ENCODE measurements around the gene TEKTIP1. TPM values are rescaled to one million over a fixed set of nuclear protein-coding genes. Genes with fewer than 3 reads are reported as not detected.

TEKTIP1 gene
- total and polyA plus RNA-seq, 2 donors (not counting 1 experiment from before 2014, with no cell fraction given), result not detected

DNA sequence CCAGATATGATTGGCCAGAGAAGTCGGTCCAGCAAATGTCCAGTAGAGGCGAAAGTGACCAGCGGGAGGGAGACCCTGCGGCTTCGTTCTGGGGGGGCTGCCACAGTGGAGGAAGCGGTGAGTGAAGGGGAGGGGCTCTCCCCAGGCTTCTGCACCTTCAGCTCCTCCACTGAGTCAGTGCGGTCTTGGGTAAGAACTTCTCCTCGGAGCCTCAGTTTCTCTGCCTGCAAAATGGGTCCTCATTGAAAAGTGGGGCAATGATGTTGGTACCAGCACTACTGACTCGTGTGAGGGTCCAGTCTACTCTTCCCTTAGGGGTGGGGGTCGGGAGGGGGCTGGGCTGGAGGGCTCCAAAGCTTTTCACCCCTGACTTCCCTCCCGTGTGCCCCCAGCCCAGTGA, 50.5 kb downstream of the TEKTIP1 start:
- H3K27ac ChIP-seq (ENCODE audit: insufficient read depth, low read length), result no peak overlapping the region
- no peak for DNase-seq (ENCODE audit: low read depth in 2 of 2)

DNA sequence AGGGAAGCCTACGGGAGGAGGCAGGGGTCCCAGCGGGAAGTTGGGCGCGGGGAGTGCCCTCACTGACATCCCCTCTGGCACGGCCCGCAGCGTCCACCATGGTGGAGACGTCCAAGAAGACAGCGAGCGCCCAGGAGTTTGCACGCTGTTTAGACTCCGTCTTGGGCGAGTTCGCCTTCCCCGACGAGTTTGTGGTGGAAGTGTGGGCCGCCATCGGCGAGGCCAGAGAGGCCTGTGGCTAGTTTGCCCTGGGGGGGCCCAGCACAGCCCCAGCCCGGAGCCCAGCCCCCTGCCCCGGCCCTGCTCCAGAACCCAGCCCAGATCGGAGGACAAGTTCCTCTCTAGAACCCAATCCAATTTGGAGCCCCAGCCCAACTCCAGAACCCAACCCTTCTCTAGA, 51.0 kb downstream of the TEKTIP1 start:
- Histone ChIP-seq H3K9me3 (ENCODE audit: control insufficient read depth, insufficient read depth, low read depth, low read length) (no peaks in the 10 kb centered on the region), H2AFZ (ENCODE audit: low read length) (no peak overlapping the region), H3K79me2 (ENCODE audit: control insufficient read depth, insufficient read depth, low read length) (no peaks in the 10 kb centered on the region), H3K4me3 (replicated peaks in 1 of 4; ENCODE audit: control extremely low read depth in 1 of 4, insufficient read depth in 1 of 4, low read depth in 3 of 4, low read length in 4 of 4) (no peak overlapping the region), H3K4me2 (ENCODE audit: extremely low read depth, insufficient read depth, low read length) (no peak overlapping the region), H3K27ac (ENCODE audit: insufficient read depth, low read length) (no peak overlapping the region), H4K20me1 (ENCODE audit: control insufficient read depth, extremely low read depth, insufficient read depth, low read length) (no peaks in the 10 kb centered on the region), H3K36me3 (ENCODE audit: control insufficient read depth, insufficient read depth, low read length) (no peaks in the 10 kb centered on the region), H3K4me1 (ENCODE audit: control insufficient read depth, extremely low read depth, insufficient read depth, low read length) (no peaks in the 10 kb centered on the region), H3K9ac (ENCODE audit: insufficient read depth, low read length) (no peak overlapping the region), H3K27me3 (ENCODE audit: control insufficient read depth, insufficient read depth, low read length) (peaks cover 10% of the 10 kb centered on the region)
- TF ChIP-seq, protein P1, sequence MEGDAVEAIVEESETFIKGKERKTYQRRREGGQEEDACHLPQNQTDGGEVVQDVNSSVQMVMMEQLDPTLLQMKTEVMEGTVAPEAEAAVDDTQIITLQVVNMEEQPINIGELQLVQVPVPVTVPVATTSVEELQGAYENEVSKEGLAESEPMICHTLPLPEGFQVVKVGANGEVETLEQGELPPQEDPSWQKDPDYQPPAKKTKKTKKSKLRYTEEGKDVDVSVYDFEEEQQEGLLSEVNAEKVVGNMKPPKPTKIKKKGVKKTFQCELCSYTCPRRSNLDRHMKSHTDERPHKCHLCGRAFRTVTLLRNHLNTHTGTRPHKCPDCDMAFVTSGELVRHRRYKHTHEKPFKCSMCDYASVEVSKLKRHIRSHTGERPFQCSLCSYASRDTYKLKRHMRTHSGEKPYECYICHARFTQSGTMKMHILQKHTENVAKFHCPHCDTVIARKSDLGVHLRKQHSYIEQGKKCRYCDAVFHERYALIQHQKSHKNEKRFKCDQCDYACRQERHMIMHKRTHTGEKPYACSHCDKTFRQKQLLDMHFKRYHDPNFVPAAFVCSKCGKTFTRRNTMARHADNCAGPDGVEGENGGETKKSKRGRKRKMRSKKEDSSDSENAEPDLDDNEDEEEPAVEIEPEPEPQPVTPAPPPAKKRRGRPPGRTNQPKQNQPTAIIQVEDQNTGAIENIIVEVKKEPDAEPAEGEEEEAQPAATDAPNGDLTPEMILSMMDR (conservative IDR thresholded peaks at IDR 0.05 in 1 of 2, IDR thresholded peaks at IDR 0.05 in 1 of 2; ENCODE audit: low read depth in 1 of 2, low read length in 2 of 2), result no peak
- no peak for TF ChIP-seq EZH2 (IDR thresholded peaks at IDR 0.05; ENCODE audit: low read length, missing control alignments)
- DNase-seq (ENCODE audit: low read depth in 2 of 2), result no peak

More for the DNA sequence above, 50.5 kb downstream of the TEKTIP1 start:
- Histone ChIP-seq H3K79me2 (ENCODE audit: control insufficient read depth, insufficient read depth, low read length) (no peaks in the 10 kb centered on the region), H3K9ac (ENCODE audit: insufficient read depth, low read length) (no peak overlapping the region), H3K27me3 (ENCODE audit: control insufficient read depth, insufficient read depth, low read length) (peaks cover 10% of the 10 kb centered on the region), H3K4me2 (ENCODE audit: extremely low read depth, insufficient read depth, low read length) (no peak overlapping the region), H3K4me3 (replicated peaks in 1 of 4; ENCODE audit: control extremely low read depth in 1 of 4, insufficient read depth in 1 of 4, low read depth in 3 of 4, low read length in 4 of 4) (no peak overlapping the region), H4K20me1 (ENCODE audit: control insufficient read depth, extremely low read depth, insufficient read depth, low read length) (no peaks in the 10 kb centered on the region), H2AFZ (ENCODE audit: low read length) (no peak overlapping the region), H3K4me1 (ENCODE audit: control insufficient read depth, extremely low read depth, insufficient read depth, low read length) (no peaks in the 10 kb centered on the region), H3K9me3 (ENCODE audit: control insufficient read depth, insufficient read depth, low read depth, low read length) (no peaks in the 10 kb centered on the region), H3K36me3 (ENCODE audit: control insufficient read depth, insufficient read depth, low read length) (no peaks in the 10 kb centered on the region)
- TF ChIP-seq, protein P1 (conservative IDR thresholded peaks at IDR 0.05 in 1 of 2, IDR thresholded peaks at IDR 0.05 in 1 of 2; ENCODE audit: low read depth in 1 of 2, low read length in 2 of 2), result no peak
- no peak for TF ChIP-seq EZH2 (IDR thresholded peaks at IDR 0.05; ENCODE audit: low read length, missing control alignments)

DNA sequence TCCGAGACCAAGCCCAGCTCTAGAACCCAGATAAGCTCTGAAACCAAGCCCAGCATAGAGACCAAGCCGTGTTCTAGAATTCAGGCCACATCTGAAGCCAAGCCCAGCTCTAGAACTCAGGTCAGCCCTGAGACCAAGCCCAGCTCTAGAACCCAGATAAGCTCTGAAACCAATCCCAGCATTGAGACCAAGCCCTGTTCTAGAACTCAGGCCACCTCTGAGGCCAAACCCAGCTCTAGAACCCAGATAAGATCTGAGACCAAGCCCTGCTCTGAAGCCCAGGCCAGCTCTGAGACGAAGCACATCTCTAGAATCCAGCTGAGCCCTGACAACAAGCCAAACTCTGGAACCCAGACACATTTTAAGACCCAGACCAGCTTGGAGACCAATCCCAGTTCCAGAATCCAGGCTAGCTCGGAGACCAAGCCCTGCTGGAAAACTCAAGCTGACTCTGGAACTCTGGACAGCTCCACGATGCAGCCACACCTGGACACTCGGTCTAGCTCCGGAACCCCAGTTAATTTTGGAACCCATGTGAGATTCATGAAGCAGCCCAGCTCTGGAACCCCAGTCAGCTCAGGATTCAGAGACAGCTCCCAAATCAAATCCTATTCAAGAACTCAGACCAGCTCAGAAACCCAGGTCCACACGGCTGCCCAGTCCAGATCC, 52.2 kb downstream of the TEKTIP1 start:
- DNase-seq (ENCODE audit: low read depth in 2 of 2), result no peak
- no peak overlapping the region for H2AFZ ChIP-seq (ENCODE audit: low read length)
- TF ChIP-seq, protein P1 (conservative IDR thresholded peaks at IDR 0.05 in 1 of 2, IDR thresholded peaks at IDR 0.05 in 1 of 2; ENCODE audit: low read depth in 1 of 2, low read length in 2 of 2), result no peak
- TF ChIP-seq EZH2 (IDR thresholded peaks at IDR 0.05; ENCODE audit: low read length, missing control alignments), result no peak
- no peak overlapping the region for H3K27ac ChIP-seq (ENCODE audit: insufficient read depth, low read length)
- no peaks in the 10 kb centered on the region for H3K4me1 ChIP-seq (ENCODE audit: control insufficient read depth, extremely low read depth, insufficient read depth, low read length)
- H4K20me1 ChIP-seq (ENCODE audit: control insufficient read depth, extremely low read depth, insufficient read depth, low read length), result no peaks in the 10 kb centered on the region
- no peak overlapping the region for H3K4me2 ChIP-seq (ENCODE audit: extremely low read depth, insufficient read depth, low read length)
- H3K9ac ChIP-seq (ENCODE audit: insufficient read depth, low read length), result no peak overlapping the region
- no peaks in the 10 kb centered on the region for H3K36me3 ChIP-seq (ENCODE audit: control insufficient read depth, insufficient read depth, low read length)
- H3K27me3 ChIP-seq (ENCODE audit: control insufficient read depth, insufficient read depth, low read length), result peaks cover 4% of the 10 kb centered on the region
- no peak overlapping the region for H3K4me3 ChIP-seq (replicated peaks in 1 of 4; ENCODE audit: control extremely low read depth in 1 of 4, insufficient read depth in 1 of 4, low read depth in 3 of 4, low read length in 4 of 4)
- no peaks in the 10 kb centered on the region for H3K79me2 ChIP-seq (ENCODE audit: control insufficient read depth, insufficient read depth, low read length)
- no peaks in the 10 kb centered on the region for H3K9me3 ChIP-seq (ENCODE audit: control insufficient read depth, insufficient read depth, low read depth, low read length)
